Measurements from ENCODE around the gene ERC1. TPM values are rescaled to one million over a fixed set of nuclear protein-coding genes. Genes with fewer than 3 reads are reported as not detected.

Gene ERC1
- total RNA-seq, 1 experiment from 2014 or later, result 55.1 TPM

DNA sequence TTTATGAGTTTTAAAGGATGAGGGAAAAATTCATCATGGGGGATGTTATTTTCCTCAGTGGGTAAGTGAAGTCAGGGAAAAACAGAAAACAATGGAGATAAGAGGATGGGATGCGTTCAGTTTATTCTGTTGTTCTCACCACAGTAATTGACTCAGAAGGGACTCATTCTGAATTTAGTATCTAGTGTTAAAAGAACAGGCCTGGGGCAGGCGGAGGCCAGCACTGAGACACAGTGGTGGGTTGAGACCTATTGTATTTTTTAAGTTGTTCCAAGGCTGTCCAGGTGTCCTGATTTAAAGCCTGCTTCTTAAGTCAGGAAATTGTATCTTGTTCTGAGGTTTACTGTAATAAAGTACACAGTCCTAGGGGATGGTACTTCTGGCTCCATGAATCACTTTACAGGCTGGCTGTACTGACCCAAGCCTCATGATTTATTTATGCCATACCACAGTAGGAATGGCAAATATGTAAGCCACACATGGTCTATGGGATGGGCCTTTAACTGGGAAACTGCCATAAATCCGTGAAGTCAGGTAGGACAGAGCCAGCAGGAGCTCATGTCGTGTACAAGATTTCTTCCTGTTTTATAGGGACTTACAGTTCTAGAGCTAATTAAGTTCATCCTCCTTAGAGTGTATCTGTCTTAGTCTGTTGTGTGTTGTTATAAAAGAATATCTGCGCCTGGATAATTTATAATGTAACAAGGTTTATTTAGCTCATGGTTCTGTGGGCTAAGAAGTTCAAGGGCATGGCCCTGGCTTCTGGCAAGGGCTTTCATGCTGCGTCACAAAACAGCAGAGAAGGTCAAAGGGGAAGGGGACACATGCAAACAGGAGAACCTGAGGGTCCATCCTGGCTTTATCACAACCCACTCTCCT lies 359.3 kb downstream of the ERC1 start:
- TF ChIP-seq, protein P1, sequence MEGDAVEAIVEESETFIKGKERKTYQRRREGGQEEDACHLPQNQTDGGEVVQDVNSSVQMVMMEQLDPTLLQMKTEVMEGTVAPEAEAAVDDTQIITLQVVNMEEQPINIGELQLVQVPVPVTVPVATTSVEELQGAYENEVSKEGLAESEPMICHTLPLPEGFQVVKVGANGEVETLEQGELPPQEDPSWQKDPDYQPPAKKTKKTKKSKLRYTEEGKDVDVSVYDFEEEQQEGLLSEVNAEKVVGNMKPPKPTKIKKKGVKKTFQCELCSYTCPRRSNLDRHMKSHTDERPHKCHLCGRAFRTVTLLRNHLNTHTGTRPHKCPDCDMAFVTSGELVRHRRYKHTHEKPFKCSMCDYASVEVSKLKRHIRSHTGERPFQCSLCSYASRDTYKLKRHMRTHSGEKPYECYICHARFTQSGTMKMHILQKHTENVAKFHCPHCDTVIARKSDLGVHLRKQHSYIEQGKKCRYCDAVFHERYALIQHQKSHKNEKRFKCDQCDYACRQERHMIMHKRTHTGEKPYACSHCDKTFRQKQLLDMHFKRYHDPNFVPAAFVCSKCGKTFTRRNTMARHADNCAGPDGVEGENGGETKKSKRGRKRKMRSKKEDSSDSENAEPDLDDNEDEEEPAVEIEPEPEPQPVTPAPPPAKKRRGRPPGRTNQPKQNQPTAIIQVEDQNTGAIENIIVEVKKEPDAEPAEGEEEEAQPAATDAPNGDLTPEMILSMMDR (IDR thresholded peaks at IDR 0.05; ENCODE audit: unreplicated experiment), result no peak
- Mint-ChIP-seq H3K4me3 (ENCODE audit: unreplicated experiment) (no peak overlapping the region), H3K4me1 (ENCODE audit: insufficient read depth, unreplicated experiment) (peaks cover 18% of the 10 kb centered on the region), H3K36me3 (ENCODE audit: insufficient read depth, unreplicated experiment) (peaks cover 13% of the 10 kb centered on the region), H3K27me3 (ENCODE audit: insufficient read depth, unreplicated experiment) (no peaks in the 10 kb centered on the region), H3K9me3 (ENCODE audit: unreplicated experiment) (no peaks in the 10 kb centered on the region), H3K27ac (ENCODE audit: low read depth, unreplicated experiment) (peak overlapping the region; percentile 21)
- ChIA-PET POLR2A (no interaction called here), CTCF (no interaction called here)
- intact Hi-C loops (cut with micrococcal nuclease), result no loop called here
- peak; percentile 34 for DNase-seq (ENCODE audit: unreplicated experiment)
- no TSS peak for BruUV-seq (replicated peaks)

DNA sequence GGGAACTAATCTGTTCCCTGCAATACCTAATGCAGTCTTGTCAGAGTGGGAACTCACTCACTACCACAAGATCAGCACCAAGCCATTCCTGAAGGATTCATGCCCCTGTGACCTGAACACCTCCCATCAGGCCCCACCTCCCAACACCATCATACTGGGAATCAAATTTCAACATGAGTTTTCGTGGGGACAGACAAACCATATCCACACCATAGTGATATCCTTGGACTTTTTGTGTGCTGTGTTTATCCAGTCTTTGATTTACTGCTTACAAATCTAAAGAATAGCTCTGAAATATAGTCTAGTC lies 359.9 kb downstream of the ERC1 start:
- DNase-seq (ENCODE audit: unreplicated experiment), result peak; percentile 6
- BruUV-seq (replicated peaks), result no TSS peak
- no peak overlapping the region for H3K4me3 Mint-ChIP-seq (ENCODE audit: unreplicated experiment)
- intact Hi-C loops (cut with micrococcal nuclease), result no loop called here
- no peaks in the 10 kb centered on the region for H3K9me3 Mint-ChIP-seq (ENCODE audit: unreplicated experiment)
- ChIA-PET CTCF (no interaction called here), POLR2A (no interaction called here)
- H3K36me3 Mint-ChIP-seq (ENCODE audit: insufficient read depth, unreplicated experiment), result peaks cover 13% of the 10 kb centered on the region
- TF ChIP-seq, protein P1 (IDR thresholded peaks at IDR 0.05; ENCODE audit: unreplicated experiment), result no peak
- no peaks in the 10 kb centered on the region for H3K27me3 Mint-ChIP-seq (ENCODE audit: insufficient read depth, unreplicated experiment)
- H3K4me1 Mint-ChIP-seq (ENCODE audit: insufficient read depth, unreplicated experiment), result peaks cover 18% of the 10 kb centered on the region
- peak overlapping the region; percentile 21 for H3K27ac Mint-ChIP-seq (ENCODE audit: low read depth, unreplicated experiment)

DNA sequence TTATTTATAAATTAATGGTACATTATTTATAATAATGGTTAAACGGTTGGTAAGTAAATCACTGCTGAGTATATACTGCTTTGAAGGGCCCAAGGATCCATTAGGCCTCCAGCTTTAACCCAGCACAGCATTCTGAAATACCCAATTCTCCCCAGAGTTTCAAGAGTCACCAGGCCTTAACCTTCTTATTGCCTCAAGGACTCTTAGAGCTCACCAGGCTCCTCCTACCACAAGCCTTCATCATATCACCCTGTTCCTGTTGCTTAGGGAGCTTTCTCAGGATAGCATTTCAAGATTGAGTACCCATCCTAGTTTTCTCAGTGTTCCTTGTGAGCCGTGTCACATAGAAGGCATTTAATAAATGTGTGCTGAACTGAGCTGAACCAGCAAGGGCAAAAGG lies 360.9 kb downstream of the ERC1 start:
- Mint-ChIP-seq H3K36me3 (ENCODE audit: insufficient read depth, unreplicated experiment) (peaks cover 13% of the 10 kb centered on the region), H3K9me3 (ENCODE audit: unreplicated experiment) (no peaks in the 10 kb centered on the region), H3K4me1 (ENCODE audit: insufficient read depth, unreplicated experiment) (peaks cover 18% of the 10 kb centered on the region), H3K4me3 (ENCODE audit: unreplicated experiment) (no peak overlapping the region), H3K27ac (ENCODE audit: low read depth, unreplicated experiment) (peak overlapping the region; percentile 26), H3K27me3 (ENCODE audit: insufficient read depth, unreplicated experiment) (no peaks in the 10 kb centered on the region)
- intact Hi-C loops (cut with micrococcal nuclease), result no loop called here
- POLR2A ChIA-PET, result no interaction called here
- DNase-seq (ENCODE audit: unreplicated experiment), result no peak
- no TSS peak for BruUV-seq (replicated peaks)
- TF ChIP-seq, protein P1 (IDR thresholded peaks at IDR 0.05; ENCODE audit: unreplicated experiment), result no peak
- CTCF ChIA-PET, result no interaction called here

DNA sequence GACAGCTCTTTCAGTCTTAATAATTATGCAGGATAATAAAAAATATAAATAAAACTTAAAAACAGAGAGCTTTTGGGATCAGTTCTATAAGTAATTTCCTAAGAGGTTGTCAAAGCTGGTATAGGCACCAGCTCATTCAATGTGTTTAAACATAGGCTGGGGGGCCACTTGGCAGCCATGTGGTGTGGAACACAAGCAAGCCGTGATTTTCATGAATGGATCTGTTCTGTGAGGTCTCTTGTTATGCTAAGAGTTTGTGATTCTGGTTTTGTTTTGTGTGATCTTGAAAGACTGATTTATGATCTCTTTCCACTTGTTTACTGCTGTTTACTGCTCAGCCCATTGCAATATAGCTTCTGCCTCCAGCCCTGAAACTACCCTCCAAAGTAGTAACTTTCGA lies 362.4 kb downstream of the ERC1 start:
- H3K36me3 Mint-ChIP-seq (ENCODE audit: insufficient read depth, unreplicated experiment), result peaks cover 13% of the 10 kb centered on the region
- H3K27me3 Mint-ChIP-seq (ENCODE audit: insufficient read depth, unreplicated experiment), result no peaks in the 10 kb centered on the region
- H3K27ac Mint-ChIP-seq (ENCODE audit: low read depth, unreplicated experiment), result no peak overlapping the region
- ChIA-PET CTCF (interaction anchor here (0.5 to 1.2 kb wide), 3 partner anchors 164 to 236 kb away, joined by 3 read pairs; no protein-coding TSS in a partner anchor), POLR2A (no interaction called here)
- peaks cover 18% of the 10 kb centered on the region for H3K4me1 Mint-ChIP-seq (ENCODE audit: insufficient read depth, unreplicated experiment)
- H3K9me3 Mint-ChIP-seq (ENCODE audit: unreplicated experiment), result no peaks in the 10 kb centered on the region
- BruUV-seq (replicated peaks), result no TSS peak
- DNase-seq (ENCODE audit: unreplicated experiment), result no peak
- H3K4me3 Mint-ChIP-seq (ENCODE audit: unreplicated experiment), result no peak overlapping the region
- TF ChIP-seq, protein P1 (IDR thresholded peaks at IDR 0.05; ENCODE audit: unreplicated experiment), result no peak
- intact Hi-C loops (cut with micrococcal nuclease), result no loop called here
